ENCODE measurements around the gene CCDC91.

DNA sequence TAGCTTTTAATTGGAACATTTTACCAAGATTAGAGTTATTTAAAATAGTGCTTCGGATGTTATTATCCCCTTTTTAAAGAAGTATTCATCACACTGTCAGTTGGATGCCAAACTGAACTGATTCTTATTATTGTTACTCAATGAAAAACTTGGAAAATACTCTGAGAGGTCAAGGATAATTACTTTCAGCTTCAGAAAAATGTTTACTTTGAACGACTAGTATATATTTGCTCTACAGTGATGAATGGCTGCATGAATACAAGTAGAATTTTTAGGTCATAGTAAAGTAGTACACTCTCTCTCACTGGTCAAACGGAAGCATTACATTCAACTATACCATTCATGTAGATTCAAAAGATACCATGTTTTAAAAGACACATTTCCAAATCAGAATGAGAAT is 269.2 kb downstream of the CCDC91 start:
- TF ChIP-seq CTCF (conservative IDR thresholded peaks at IDR 0.05; ENCODE audit: low read depth, low read length) = no peak
- no peak for TF ChIP-seq EZH2 (IDR thresholded peaks at IDR 0.05; ENCODE audit: borderline replicate concordance, low read depth, low read length, poor library complexity, severe bottlenecking)

Data from A673 (cell line).